ENCODE measurements around the gene C15orf61. TPM values are rescaled to one million over a fixed set of nuclear protein-coding genes. Genes with fewer than 3 reads are reported as not detected.

C15orf61 gene
- total and polyA plus RNA-seq, 4 donors, result 1.4 to 5.6 (median 2.5) TPM

DNA sequence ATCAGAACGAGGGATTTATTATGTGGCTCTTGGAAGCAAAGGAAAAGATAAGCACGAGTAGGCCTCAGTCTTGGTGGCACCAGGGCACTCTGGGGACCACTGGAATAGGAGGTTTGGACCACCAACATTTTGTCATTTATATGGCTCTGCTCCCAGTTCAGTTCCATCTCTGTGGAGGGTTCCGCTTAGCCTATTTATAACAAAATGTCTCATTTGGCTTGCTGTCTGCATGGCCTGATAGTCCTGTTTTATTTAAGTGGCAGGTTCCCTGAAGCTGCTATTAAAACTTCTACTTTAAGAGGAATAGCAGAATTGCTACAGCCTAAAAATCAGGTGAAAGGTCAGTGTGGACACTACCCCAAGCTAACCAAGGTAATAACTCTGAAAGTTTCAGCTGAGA is 48.7 kb downstream of the C15orf61 start:
- peaks cover 0 to 2% (median 0%) of the 10 kb centered on the region in 4 donors for H3K36me3 ChIP-seq (ENCODE audit: control insufficient read depth in 4 of 4, insufficient read depth in 3 of 4, low read depth in 1 of 4, low read length in 3 of 4)

More for the DNA sequence above, 48.7 kb downstream of the C15orf61 start:
- DNase-seq (ENCODE audit: low spot score), result no peak
- no peak for TF ChIP-seq TAF1 (conservative IDR thresholded peaks at IDR 0.05)
- TF ChIP-seq, protein P1, sequence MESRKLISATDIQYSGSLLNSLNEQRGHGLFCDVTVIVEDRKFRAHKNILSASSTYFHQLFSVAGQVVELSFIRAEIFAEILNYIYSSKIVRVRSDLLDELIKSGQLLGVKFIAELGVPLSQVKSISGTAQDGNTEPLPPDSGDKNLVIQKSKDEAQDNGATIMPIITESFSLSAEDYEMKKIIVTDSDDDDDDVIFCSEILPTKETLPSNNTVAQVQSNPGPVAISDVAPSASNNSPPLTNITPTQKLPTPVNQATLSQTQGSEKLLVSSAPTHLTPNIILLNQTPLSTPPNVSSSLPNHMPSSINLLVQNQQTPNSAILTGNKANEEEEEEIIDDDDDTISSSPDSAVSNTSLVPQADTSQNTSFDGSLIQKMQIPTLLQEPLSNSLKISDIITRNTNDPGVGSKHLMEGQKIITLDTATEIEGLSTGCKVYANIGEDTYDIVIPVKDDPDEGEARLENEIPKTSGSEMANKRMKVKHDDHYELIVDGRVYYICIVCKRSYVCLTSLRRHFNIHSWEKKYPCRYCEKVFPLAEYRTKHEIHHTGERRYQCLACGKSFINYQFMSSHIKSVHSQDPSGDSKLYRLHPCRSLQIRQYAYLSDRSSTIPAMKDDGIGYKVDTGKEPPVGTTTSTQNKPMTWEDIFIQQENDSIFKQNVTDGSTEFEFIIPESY (IDR thresholded peaks at IDR 0.05), result no peak
- TF ChIP-seq EGR1 (IDR thresholded peaks at IDR 0.05; ENCODE audit: low read depth in 2 of 2), result no peak
- TF ChIP-seq, protein P2, sequence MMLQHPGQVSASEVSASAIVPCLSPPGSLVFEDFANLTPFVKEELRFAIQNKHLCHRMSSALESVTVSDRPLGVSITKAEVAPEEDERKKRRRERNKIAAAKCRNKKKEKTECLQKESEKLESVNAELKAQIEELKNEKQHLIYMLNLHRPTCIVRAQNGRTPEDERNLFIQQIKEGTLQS (IDR thresholded peaks at IDR 0.05), result no peak
- no peak for TF ChIP-seq YY1 (IDR thresholded peaks at IDR 0.05)
- TF ChIP-seq HNF4A (conservative IDR thresholded peaks at IDR 0.05), result no peak
- TF ChIP-seq HNF4G (IDR thresholded peaks at IDR 0.05), result no peak
- TF ChIP-seq, protein P3, sequence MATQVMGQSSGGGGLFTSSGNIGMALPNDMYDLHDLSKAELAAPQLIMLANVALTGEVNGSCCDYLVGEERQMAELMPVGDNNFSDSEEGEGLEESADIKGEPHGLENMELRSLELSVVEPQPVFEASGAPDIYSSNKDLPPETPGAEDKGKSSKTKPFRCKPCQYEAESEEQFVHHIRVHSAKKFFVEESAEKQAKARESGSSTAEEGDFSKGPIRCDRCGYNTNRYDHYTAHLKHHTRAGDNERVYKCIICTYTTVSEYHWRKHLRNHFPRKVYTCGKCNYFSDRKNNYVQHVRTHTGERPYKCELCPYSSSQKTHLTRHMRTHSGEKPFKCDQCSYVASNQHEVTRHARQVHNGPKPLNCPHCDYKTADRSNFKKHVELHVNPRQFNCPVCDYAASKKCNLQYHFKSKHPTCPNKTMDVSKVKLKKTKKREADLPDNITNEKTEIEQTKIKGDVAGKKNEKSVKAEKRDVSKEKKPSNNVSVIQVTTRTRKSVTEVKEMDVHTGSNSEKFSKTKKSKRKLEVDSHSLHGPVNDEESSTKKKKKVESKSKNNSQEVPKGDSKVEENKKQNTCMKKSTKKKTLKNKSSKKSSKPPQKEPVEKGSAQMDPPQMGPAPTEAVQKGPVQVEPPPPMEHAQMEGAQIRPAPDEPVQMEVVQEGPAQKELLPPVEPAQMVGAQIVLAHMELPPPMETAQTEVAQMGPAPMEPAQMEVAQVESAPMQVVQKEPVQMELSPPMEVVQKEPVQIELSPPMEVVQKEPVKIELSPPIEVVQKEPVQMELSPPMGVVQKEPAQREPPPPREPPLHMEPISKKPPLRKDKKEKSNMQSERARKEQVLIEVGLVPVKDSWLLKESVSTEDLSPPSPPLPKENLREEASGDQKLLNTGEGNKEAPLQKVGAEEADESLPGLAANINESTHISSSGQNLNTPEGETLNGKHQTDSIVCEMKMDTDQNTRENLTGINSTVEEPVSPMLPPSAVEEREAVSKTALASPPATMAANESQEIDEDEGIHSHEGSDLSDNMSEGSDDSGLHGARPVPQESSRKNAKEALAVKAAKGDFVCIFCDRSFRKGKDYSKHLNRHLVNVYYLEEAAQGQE (IDR thresholded peaks at IDR 0.05), result no peak
- no peak for TF ChIP-seq SP1 (IDR thresholded peaks at IDR 0.05)
- TF ChIP-seq RXRA (IDR thresholded peaks at IDR 0.05), result no peak
- TF ChIP-seq, protein P4, sequence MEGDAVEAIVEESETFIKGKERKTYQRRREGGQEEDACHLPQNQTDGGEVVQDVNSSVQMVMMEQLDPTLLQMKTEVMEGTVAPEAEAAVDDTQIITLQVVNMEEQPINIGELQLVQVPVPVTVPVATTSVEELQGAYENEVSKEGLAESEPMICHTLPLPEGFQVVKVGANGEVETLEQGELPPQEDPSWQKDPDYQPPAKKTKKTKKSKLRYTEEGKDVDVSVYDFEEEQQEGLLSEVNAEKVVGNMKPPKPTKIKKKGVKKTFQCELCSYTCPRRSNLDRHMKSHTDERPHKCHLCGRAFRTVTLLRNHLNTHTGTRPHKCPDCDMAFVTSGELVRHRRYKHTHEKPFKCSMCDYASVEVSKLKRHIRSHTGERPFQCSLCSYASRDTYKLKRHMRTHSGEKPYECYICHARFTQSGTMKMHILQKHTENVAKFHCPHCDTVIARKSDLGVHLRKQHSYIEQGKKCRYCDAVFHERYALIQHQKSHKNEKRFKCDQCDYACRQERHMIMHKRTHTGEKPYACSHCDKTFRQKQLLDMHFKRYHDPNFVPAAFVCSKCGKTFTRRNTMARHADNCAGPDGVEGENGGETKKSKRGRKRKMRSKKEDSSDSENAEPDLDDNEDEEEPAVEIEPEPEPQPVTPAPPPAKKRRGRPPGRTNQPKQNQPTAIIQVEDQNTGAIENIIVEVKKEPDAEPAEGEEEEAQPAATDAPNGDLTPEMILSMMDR (IDR thresholded peaks at IDR 0.05; ENCODE audit: low read depth, low read length, missing input control), result no peak
- no peak for TF ChIP-seq RAD21 (IDR thresholded peaks at IDR 0.05)
- no peak for TF ChIP-seq NR2F2 (IDR thresholded peaks at IDR 0.05)
- no peak for TF ChIP-seq GABPA (IDR thresholded peaks at IDR 0.05 in 1 of 2, conservative IDR thresholded peaks at IDR 0.05 in 1 of 2)
- Histone ChIP-seq H3K4me3 (ENCODE audit: low read depth in 1 of 3, low read length in 3 of 3) (no peak overlapping the region), H3K9me3 (ENCODE audit: control insufficient read depth in 4 of 4, low read length in 3 of 4) (no peaks in the 10 kb centered on the region), H3K27me3 (ENCODE audit: control insufficient read depth in 4 of 4, insufficient read depth in 4 of 4, low read length in 3 of 4) (no peaks in the 10 kb centered on the region), H3K4me1 (ENCODE audit: control insufficient read depth in 4 of 4, insufficient read depth in 4 of 4, low read length in 3 of 4) (peaks cover 0 to 2% (median 0%) of the 10 kb centered on the region in 4 donors), H3K9ac (ENCODE audit: low read depth in 1 of 2, low read length in 2 of 2) (no peak overlapping the region), H3K27ac (ENCODE audit: low read depth in 1 of 2, low read length in 2 of 2) (no peak overlapping the region)
- 83% methylated on average over 3 of the region's 3 CpGs for WGBS
